ENCODE results near the gene TSTD2. TPM values are rescaled to one million over a fixed set of nuclear protein-coding genes. Genes with fewer than 3 reads are reported as not detected.

Gene TSTD2
- total RNA-seq, 4 donors from 2014 or later: 6.9 to 20.0 (median 10.1) TPM

DNA sequence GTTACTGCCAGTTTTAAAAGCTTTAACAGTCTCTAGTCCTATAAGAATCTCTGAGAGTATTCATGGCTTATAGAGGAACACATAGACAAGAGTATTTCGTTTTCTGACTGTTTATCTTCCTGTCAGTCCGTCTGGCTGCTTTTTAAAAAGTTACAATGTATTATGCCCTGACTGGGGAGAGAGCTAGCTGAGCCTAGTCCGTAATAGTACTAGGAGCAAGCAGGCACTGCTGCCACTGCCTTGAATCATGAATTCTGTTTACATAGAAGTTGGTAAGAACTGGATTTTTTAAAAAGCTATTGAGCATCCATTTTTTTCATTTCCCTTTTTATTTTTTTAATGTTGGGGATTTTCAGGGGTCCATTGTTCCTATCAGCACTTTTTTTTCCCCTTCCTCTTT lies 37.4 kb upstream of the TSTD2 start:
- Histone ChIP-seq H3K9me3 (no peaks in the 10 kb centered on the region), H3K36me3 (peaks cover 0 to 100% (median 51%) of the 10 kb centered on the region in 3 donors), H3K27ac (no peak overlapping the region), H3K27me3 (no peaks in the 10 kb centered on the region), H3K4me3 (no peak overlapping the region), H3K4me1 (no peaks in the 10 kb centered on the region)
- DNase-seq: no peak
- 77 to 84% methylated on average over 3 of the region's 3 CpGs for WGBS, 2 donors
- intact Hi-C loops (cut with DNase I): no loop called here
- TF ChIP-seq, protein P1, sequence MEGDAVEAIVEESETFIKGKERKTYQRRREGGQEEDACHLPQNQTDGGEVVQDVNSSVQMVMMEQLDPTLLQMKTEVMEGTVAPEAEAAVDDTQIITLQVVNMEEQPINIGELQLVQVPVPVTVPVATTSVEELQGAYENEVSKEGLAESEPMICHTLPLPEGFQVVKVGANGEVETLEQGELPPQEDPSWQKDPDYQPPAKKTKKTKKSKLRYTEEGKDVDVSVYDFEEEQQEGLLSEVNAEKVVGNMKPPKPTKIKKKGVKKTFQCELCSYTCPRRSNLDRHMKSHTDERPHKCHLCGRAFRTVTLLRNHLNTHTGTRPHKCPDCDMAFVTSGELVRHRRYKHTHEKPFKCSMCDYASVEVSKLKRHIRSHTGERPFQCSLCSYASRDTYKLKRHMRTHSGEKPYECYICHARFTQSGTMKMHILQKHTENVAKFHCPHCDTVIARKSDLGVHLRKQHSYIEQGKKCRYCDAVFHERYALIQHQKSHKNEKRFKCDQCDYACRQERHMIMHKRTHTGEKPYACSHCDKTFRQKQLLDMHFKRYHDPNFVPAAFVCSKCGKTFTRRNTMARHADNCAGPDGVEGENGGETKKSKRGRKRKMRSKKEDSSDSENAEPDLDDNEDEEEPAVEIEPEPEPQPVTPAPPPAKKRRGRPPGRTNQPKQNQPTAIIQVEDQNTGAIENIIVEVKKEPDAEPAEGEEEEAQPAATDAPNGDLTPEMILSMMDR (IDR thresholded peaks at IDR 0.05): no peak
- no peak for TF ChIP-seq POLR2A (IDR thresholded peaks at IDR 0.05)

DNA sequence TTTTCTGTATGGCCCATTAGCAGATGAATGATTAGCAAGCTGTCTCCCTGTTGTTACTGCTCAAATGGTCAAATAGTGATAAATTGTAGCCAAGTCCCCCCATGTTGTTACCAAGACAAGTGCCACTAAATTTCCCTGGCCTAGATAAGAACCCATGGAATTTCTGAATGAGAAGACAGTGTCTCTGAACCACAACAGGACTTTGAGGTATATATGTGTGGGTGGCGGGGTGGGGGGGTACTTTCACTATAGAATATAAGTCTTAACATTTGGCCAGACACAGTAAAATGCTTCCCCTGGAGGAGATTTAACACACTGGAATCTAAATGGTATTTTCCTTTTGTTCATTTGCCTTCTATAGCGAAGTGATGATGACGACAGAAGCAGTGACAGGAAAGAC lies 35.3 kb upstream of the TSTD2 start:
- TF ChIP-seq, protein P1 (IDR thresholded peaks at IDR 0.05): no peak
- no peak for TF ChIP-seq POLR2A (IDR thresholded peaks at IDR 0.05)
- Histone ChIP-seq H3K4me1 (no peaks in the 10 kb centered on the region), H3K36me3 (peaks cover 0 to 100% (median 51%) of the 10 kb centered on the region in 3 donors), H3K27me3 (no peaks in the 10 kb centered on the region), H3K4me3 (no peak overlapping the region), H3K9me3 (no peaks in the 10 kb centered on the region), H3K27ac (no peak overlapping the region)
- intact Hi-C loops (cut with DNase I): no loop called here
- 81 to 86% methylated on average over 3 of the region's 3 CpGs for WGBS, 2 donors
- no peak for DNase-seq

DNA sequence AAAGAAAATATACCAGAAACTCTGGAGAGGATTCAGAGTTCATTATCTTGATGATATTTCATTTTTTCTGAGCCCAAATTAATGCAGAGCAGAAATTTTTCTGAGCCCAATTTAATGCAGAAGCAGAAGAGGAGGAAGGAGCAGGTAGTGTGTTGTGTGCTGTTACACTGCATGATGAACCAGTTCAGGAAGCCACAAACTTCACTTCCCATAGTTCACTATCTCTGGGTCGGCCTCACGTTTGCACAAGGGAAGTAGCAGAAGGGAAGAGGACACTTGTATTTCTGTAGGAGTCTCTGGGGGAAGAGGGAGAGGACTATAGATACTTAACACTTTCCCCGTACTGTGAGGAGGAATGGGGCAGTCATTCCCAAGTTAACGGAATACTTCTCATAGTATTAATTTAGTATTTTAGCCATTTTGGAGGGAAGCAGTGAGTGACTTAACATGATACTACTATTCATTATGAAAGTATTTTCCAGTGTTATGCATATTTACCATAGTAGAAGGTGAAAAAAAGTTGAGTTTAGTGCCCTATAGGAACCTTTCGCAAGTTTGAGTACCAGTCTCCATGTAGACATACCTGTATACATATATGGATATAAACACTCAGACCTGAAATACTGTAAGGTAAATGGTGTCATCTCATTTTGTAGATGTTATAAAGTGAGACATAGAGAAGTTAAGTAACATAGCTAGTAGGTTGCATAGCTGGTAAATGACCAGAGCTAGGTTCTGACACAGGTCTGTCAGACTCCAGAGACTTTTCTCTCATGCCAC lies 33.9 kb upstream of the TSTD2 start:
- no peak overlapping the region for H3K4me3 ChIP-seq
- H3K36me3 ChIP-seq: peaks cover 0 to 100% (median 56%) of the 10 kb centered on the region in 3 donors
- 67 to 91% methylated on average over 5 of the region's 5 CpGs for WGBS, 2 donors
- TF ChIP-seq, protein P1 (IDR thresholded peaks at IDR 0.05): no peak
- no peak for TF ChIP-seq POLR2A (IDR thresholded peaks at IDR 0.05)
- intact Hi-C loops (cut with DNase I): no loop called here
- no peaks in the 10 kb centered on the region for H3K27me3 ChIP-seq
- no peak overlapping the region for H3K27ac ChIP-seq
- H3K9me3 ChIP-seq: no peaks in the 10 kb centered on the region
- H3K4me1 ChIP-seq: no peaks in the 10 kb centered on the region
- no peak for DNase-seq

DNA sequence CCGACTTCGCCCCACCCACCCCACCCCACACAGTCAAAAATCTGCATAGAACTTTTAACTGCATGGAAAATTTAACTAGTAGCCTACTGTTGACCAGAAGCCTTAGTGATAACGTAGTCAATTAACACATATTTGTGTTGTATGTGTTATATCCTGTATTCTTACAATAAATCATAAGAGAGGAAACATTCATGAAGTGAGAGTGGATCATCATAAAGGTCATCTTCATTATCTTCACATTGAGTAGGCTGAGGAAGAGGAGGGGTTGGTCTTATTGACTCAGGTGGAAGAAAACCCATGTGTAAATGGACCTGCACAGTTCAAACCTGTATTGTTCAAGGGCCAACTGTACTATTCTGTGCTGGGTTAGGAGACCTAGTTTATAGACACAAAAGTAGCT lies 32.6 kb upstream of the TSTD2 start:
- no peak for DNase-seq
- WGBS, 2 donors: 87 to 90% methylated on average over 3 of the region's 3 CpGs
- no peak overlapping the region for H3K27ac ChIP-seq
- no peak overlapping the region for H3K4me3 ChIP-seq
- H3K9me3 ChIP-seq: no peaks in the 10 kb centered on the region
- peaks cover 0 to 100% (median 50%) of the 10 kb centered on the region in 3 donors for H3K36me3 ChIP-seq
- no peak for TF ChIP-seq POLR2A (IDR thresholded peaks at IDR 0.05)
- TF ChIP-seq, protein P1 (IDR thresholded peaks at IDR 0.05): no peak
- H3K4me1 ChIP-seq: no peaks in the 10 kb centered on the region
- H3K27me3 ChIP-seq: no peaks in the 10 kb centered on the region
- intact Hi-C loops (cut with DNase I): no loop called here

DNA sequence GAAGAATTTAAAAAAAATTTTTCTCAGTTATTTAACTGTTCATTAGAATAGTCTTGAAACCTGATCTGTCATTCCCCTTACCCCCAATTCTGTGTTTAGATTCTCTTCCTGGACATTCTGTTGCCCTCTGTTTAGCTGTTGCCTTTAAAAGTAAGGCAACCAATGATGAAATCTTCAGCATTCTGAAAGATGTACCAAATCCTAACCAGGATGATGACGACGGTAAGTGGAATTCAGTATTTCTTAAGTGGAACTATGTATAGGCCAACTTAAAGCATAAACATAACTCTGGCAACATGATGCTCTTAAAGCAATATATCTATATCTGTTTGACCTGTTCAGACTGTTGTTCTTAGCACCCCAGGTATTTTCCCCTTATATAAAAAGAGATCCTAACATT lies 27.7 kb upstream of the TSTD2 start:
- Histone ChIP-seq H3K27ac (no peak overlapping the region), H3K9me3 (no peaks in the 10 kb centered on the region), H3K4me3 (no peak overlapping the region), H3K36me3 (peaks cover 0 to 100% (median 34%) of the 10 kb centered on the region in 3 donors), H3K4me1 (no peaks in the 10 kb centered on the region), H3K27me3 (no peaks in the 10 kb centered on the region)
- WGBS, 2 donors: 87 to 100% methylated on average over 2 of the region's 2 CpGs
- no peak for DNase-seq
- intact Hi-C loops (cut with DNase I): no loop called here
- TF ChIP-seq POLR2A (IDR thresholded peaks at IDR 0.05): no peak
- TF ChIP-seq, protein P1 (IDR thresholded peaks at IDR 0.05): no peak

All from esophagus squamous epithelium (tissue), 5 donors.